H1 (cell line): ENCODE measurements around the gene SLC6A19. TPM values are rescaled to one million over a fixed set of nuclear protein-coding genes. Genes with fewer than 3 reads are reported as not detected.

Experiments used
- CTCF ChIA-PET: fragments of 300-600 bp; sonication (Branson Sonifier 250); formaldehyde crosslinking; loops from one replicate; lab custom pipeline; 2021; ENCODE audit not compliant: partially characterized antibody; lab: Charles Lee
- POLR2A ChIA-PET: fragments of 300-600 bp; sonication (Branson Sonifier 250); formaldehyde crosslinking; loops from one replicate; lab custom pipeline; 2021; ENCODE audit warnings: inconsistent platforms; ENCODE audit not compliant: partially characterized antibody; lab: Charles Lee
- DNase-seq, 2 experiments: peaks; one replicate each; pipeline versions ENCODE4 v3.0.0 to v3.0.0-alpha.2; 2010 to 2022; ENCODE audit warnings: low spot score in 2 of 2, low read depth in 1 of 2, mixed read lengths in 1 of 2
- FAIRE-seq: peaks from 2 replicates; lab custom pipeline; 2011; peaks lifted over from hg19 to GRCh38; lab: Jason Lieb, UNC
- H2AFZ ChIP-seq: 2 replicates; pipeline ENCODE4 v1.8.1; 2012; ENCODE audit warnings: low read length, inconsistent platforms
- H2AK5ac ChIP-seq: 2 replicates; pipeline ENCODE4 v1.6.1; 2013; ENCODE audit warnings: low read depth, low read length
- H2BK120ac ChIP-seq: replicated peaks from 2 replicates; pipeline ENCODE3; 2013; ENCODE audit warnings: low read depth, low read length, inconsistent platforms
- H2BK12ac ChIP-seq: 2 replicates; pipeline ENCODE4 v1.6.1; 2013; ENCODE audit warnings: low read depth, low read length
- H2BK15ac ChIP-seq: 2 replicates; pipeline ENCODE4 v1.6.1; 2013; ENCODE audit warnings: low read length
- H2BK20ac ChIP-seq: 2 replicates; pipeline ENCODE4 v1.6.1; 2013; ENCODE audit warnings: low read length
- H2BK5ac ChIP-seq: 2 replicates; pipeline ENCODE4 v1.6.1; 2013; ENCODE audit warnings: low read depth, low read length
- H3K14ac ChIP-seq: 2 replicates; pipeline ENCODE4 v1.6.1; 2013; ENCODE audit warnings: inconsistent platforms; ENCODE audit not compliant: insufficient read length
- H3K18ac ChIP-seq: 2 replicates; pipeline ENCODE4 v1.6.1; 2013; ENCODE audit warnings: low read length; ENCODE audit errors: extremely low read depth
- H3K23ac ChIP-seq: 2 replicates; pipeline ENCODE4 v1.6.1; 2013; ENCODE audit warnings: inconsistent platforms; ENCODE audit not compliant: insufficient read length
- H3K23me2 ChIP-seq: 2 replicates; pipeline ENCODE4 v1.6.1; 2013; ENCODE audit warnings: low read depth, low read length
- H3K27ac ChIP-seq: 2 replicates; pipeline ENCODE4 v1.6.1; 2011; ENCODE audit warnings: low read depth, low read length, inconsistent platforms
- H3K27me3 ChIP-seq, 4 experiments: replicated peaks in 1 of 4; 1 replicate in 1 of 4; 2 replicates in 3 of 4; pipeline versions ENCODE4 v1.6.1 to v1.8.1; 2011 to 2013; ENCODE audit warnings: low read length in 3 of 4, mild to moderate bottlenecking in 3 of 4, inconsistent platforms in 2 of 4, mixed read lengths in 2 of 4, moderate library complexity in 1 of 4; ENCODE audit not compliant: control insufficient read depth in 3 of 4, insufficient read depth in 3 of 4; ENCODE audit errors: extremely low read depth in 1 of 4
- H3K36me3 ChIP-seq, 4 experiments: 2 replicates each; pipeline versions ENCODE4 v1.6.1 to v1.8.1; 2011 to 2013; ENCODE audit warnings: mild to moderate bottlenecking in 4 of 4, low read length in 3 of 4, moderate library complexity in 2 of 4, control low read depth in 1 of 4, inconsistent platforms in 1 of 4; ENCODE audit not compliant: insufficient read depth in 4 of 4, control insufficient read depth in 2 of 4
- H3K4ac ChIP-seq: replicated peaks from 2 replicates; pipeline ENCODE3; 2013; ENCODE audit warnings: low read length, low read depth, mixed read lengths, inconsistent platforms; ENCODE audit not compliant: insufficient read length
- H3K4me1 ChIP-seq, 4 experiments: replicated peaks in 1 of 4; 1 replicate in 1 of 4; 2 replicates in 3 of 4; pipeline versions ENCODE4 v1.6.1 to v1.8.1; 2011 to 2013; ENCODE audit warnings: low read length in 3 of 4, inconsistent platforms in 2 of 4, mixed read lengths in 1 of 4; ENCODE audit not compliant: insufficient read depth in 4 of 4, control insufficient read depth in 3 of 4
- H3K4me2 ChIP-seq, 2 experiments: 2 replicates each; pipeline versions ENCODE4 v1.6.1 to v1.8.1; 2011 to 2013; ENCODE audit warnings: low read depth in 2 of 2, low read length in 2 of 2, control low read depth in 1 of 2, inconsistent platforms in 1 of 2, mild to moderate bottlenecking in 1 of 2; ENCODE audit not compliant: insufficient read depth in 1 of 2
- H3K4me3 ChIP-seq, 4 experiments: fragments of 200-600, 300-600 bp in 1 of 4; sonication (generic), shearing (Covaris generic), sonication (Bioruptor Twin) in 1 of 4; 2 replicates each; pipeline versions ENCODE4 v1.5.1 to v1.8.1; 2011 to 2016; ENCODE audit warnings: low read length in 4 of 4, low read depth in 3 of 4, control low read depth in 2 of 4, inconsistent platforms in 2 of 4, mild to moderate bottlenecking in 2 of 4, mixed read lengths in 1 of 4, moderate library complexity in 1 of 4; ENCODE audit not compliant: insufficient read depth in 2 of 4; ENCODE audit errors: extremely low read depth in 1 of 4
- H3K56ac ChIP-seq: replicated peaks from 2 replicates; pipeline ENCODE3; 2013; ENCODE audit warnings: low read depth, mild to moderate bottlenecking, mixed read lengths, low read length, inconsistent platforms; ENCODE audit not compliant: insufficient read length
- H3K79me1 ChIP-seq: 2 replicates; pipeline ENCODE4 v1.6.1; 2013; ENCODE audit warnings: low read depth, low read length, control low read depth
- H3K79me2 ChIP-seq, 2 experiments: 2 replicates each; pipeline versions ENCODE4 v1.6.1 to v1.8.1; 2012 to 2013; ENCODE audit warnings: low read length in 2 of 2, mild to moderate bottlenecking in 2 of 2, inconsistent platforms in 1 of 2; ENCODE audit not compliant: insufficient read depth in 2 of 2, control insufficient read depth in 1 of 2
- H3K9ac ChIP-seq, 4 experiments: replicated peaks in 1 of 4; 1 replicate in 1 of 4; 2 replicates in 3 of 4; pipeline versions ENCODE4 v1.6.1 to v1.8.1; 2011 to 2013; ENCODE audit warnings: low read depth in 3 of 4, low read length in 3 of 4, control low read depth in 2 of 4, mild to moderate bottlenecking in 2 of 4, moderate library complexity in 2 of 4, inconsistent platforms in 1 of 4; ENCODE audit errors: extremely low read depth in 1 of 4
- H3K9me3 ChIP-seq, 2 experiments: 2 replicates each; pipeline versions ENCODE4 v1.6.1 to v1.8.1; 2012 to 2013; ENCODE audit warnings: mild to moderate bottlenecking in 2 of 2, moderate library complexity in 2 of 2, control low read depth in 1 of 2, inconsistent platforms in 1 of 2, low read depth in 1 of 2, low read length in 1 of 2, mixed read lengths in 1 of 2; ENCODE audit not compliant: insufficient read depth in 2 of 2
- H4K20me1 ChIP-seq, 2 experiments: replicated peaks in 1 of 2; 2 replicates each; pipeline versions ENCODE3 to v1.8.1; 2011 to 2013; ENCODE audit warnings: inconsistent platforms in 2 of 2, low read length in 2 of 2, mild to moderate bottlenecking in 1 of 2; ENCODE audit not compliant: insufficient read depth in 2 of 2, control insufficient read depth in 1 of 2
- H4K5ac ChIP-seq: 2 replicates; pipeline ENCODE4 v1.6.1; 2013; ENCODE audit warnings: low read length, low read depth, mixed read lengths, inconsistent platforms; ENCODE audit not compliant: insufficient read length
- H4K8ac ChIP-seq: 2 replicates; pipeline ENCODE4 v1.8.0; 2013; ENCODE audit warnings: mild to moderate bottlenecking, moderate library complexity, low read length, inconsistent platforms; ENCODE audit not compliant: insufficient read depth; ENCODE audit errors: extremely low read depth
- H4K91ac ChIP-seq: replicated peaks from 2 replicates; pipeline ENCODE3; 2013; ENCODE audit warnings: low read length, mixed read lengths, inconsistent platforms; ENCODE audit not compliant: insufficient read length
- CBX8 ChIP-seq: fragments of 300-800, 300-1000 bp; sonication (generic); IDR thresholded peaks from 2 replicates; pipeline ENCODE4 v1.7.1; 2016; ENCODE audit warnings: low read depth, low read length, borderline replicate concordance
- CHD1 ChIP-seq: IDR thresholded peaks from 2 replicates; pipeline ENCODE4 v1.6.1; 2012; ENCODE audit warnings: low read depth, low read length, improper control_type of control experiment
- EGR1 ChIP-seq: IDR thresholded peaks from 2 replicates; pipeline ENCODE4 v1.6.1; 2011; ENCODE audit warnings: low read depth, low read length, borderline replicate concordance
- FOSL1 ChIP-seq: IDR thresholded peaks from 2 replicates; pipeline ENCODE4 v1.6.1; 2011; ENCODE audit warnings: mild to moderate bottlenecking, low read depth, low read length, moderate library complexity; ENCODE audit not compliant: insufficient read depth
- NANOG ChIP-seq: IDR thresholded peaks from 2 replicates; pipeline ENCODE4 v1.6.1; 2011; ENCODE audit warnings: low read length, low read depth, mild to moderate bottlenecking, inconsistent platforms; ENCODE audit not compliant: insufficient read depth, poor library complexity, severe bottlenecking
- RNF2 ChIP-seq: fragments of 200-900, 300-1000 bp; sonication (generic); IDR thresholded peaks from 2 replicates; pipeline ENCODE4 v1.7.1; 2016; ENCODE audit warnings: borderline replicate concordance, low read depth, mild to moderate bottlenecking, antibody characterized with exemption, low read length; ENCODE audit not compliant: poor library complexity, severe bottlenecking; ENCODE audit errors: missing control alignments
- RXRA ChIP-seq: IDR thresholded peaks from 2 replicates; pipeline ENCODE4 v1.6.1; 2011; ENCODE audit warnings: low read depth, mild to moderate bottlenecking, low read length, moderate library complexity; ENCODE audit not compliant: insufficient read depth
- SIRT6 ChIP-seq: IDR thresholded peaks from one replicate; pipeline ENCODE4 v1.7.1; 2012; ENCODE audit warnings: low read length, inconsistent platforms
- SUZ12 ChIP-seq: fragments of 200-600 bp; sonication (generic); IDR thresholded peaks from 2 replicates; pipeline ENCODE4 v1.6.1; 2012; ENCODE audit warnings: mild to moderate bottlenecking, inconsistent platforms, low read length, moderate library complexity, mixed read lengths
- TAF7 ChIP-seq: optimal IDR thresholded peaks from 2 replicates; pipeline ENCODE3; 2011; ENCODE audit warnings: low read depth, mild to moderate bottlenecking, inconsistent platforms, low read length, moderate library complexity, borderline replicate concordance
- TBP ChIP-seq: IDR thresholded peaks from 2 replicates; pipeline ENCODE4 v1.6.1; 2011; ENCODE audit warnings: low read depth, low read length, improper control_type of control experiment
- YY1 ChIP-seq: IDR thresholded peaks from 2 replicates; pipeline ENCODE4 v1.6.1; 2011; ENCODE audit warnings: low read depth, mild to moderate bottlenecking, low read length
- WGBS, 2 experiments: shearing (Covaris generic) in 1 of 2; methylation state at CpG; one replicate each; pipeline versions ENCODE4 v1.1.6 to v1.1.7; 2013 to 2015; ENCODE audit warnings: low lambda C conversion rate in 2 of 2, mixed read lengths in 2 of 2, inconsistent platforms in 1 of 2, low coverage in 1 of 2, missing lambda C conversion rate in 1 of 2; ENCODE audit not compliant: insufficient replicate concordance in 2 of 2, insufficient coverage in 1 of 2, insufficient read length in 1 of 2; ENCODE audit errors: extremely low coverage in 1 of 2, missing lambda C conversion rate in 1 of 2; 5-methylcytosine and 5-hydroxymethylcytosine counted together
- polyA plus RNA-seq, 7 experiments: library from polyadenylated mRNA; depleted of rRNA in 3 of 7; stranded (reverse) in 5 of 7; unstranded in 2 of 7; fragments of >200 nt in 5 of 7; fragments of 200-250 nt in 2 of 7; gene quantifications; 1 replicate in 5 of 7; 2 replicates in 1 of 7; 4 replicates in 1 of 7; pipeline versions ENCODE4 v1.2.1 to v1.2.3, GENCODE V29; 2011 to 2013; ENCODE audit warnings: missing spikeins in 2 of 7, mixed read lengths in 2 of 7
- total RNA-seq: library from RNA; stranded (reverse); fragmentation: NEBNext Ultra II Directional; extraction: Animal tissue kit (Norgen Biotek cat#: 25700); gene quantifications from 2 replicates; pipeline ENCODE4 v1.2.1, GENCODE V29; 2021

SLC6A19 gene
- total and polyA plus RNA-seq, 2 of the 8 experiments (the other 6 are each of a cell fraction or from before 2014, with no cell fraction given): 0.02 TPM; not detected in 1

DNA sequence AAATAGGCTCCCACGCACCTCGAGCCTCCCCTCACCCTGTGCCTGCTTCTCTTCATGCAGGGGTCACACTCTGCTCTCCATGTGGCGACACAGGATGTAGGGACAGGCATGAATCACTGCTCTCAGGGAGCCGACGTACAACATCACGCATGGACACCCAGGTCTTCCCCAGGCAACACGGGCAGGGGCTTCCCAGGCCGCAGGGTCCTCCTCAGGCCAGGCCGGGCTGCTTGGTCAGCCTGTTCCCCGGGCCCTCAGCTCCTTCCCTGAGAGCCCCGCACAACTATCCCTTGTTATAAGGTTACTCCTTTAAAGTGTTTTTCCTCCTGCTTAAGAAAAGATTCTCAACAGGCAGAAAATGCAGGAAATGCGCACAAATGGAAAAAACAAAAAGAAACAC, 24.8 kb downstream of the SLC6A19 start:
- no peaks in the 10 kb centered on the region; a peak in 1 of 7 replicates for H3K27me3 ChIP-seq
- no peak overlapping the region for H2BK20ac ChIP-seq
- DNase-seq (no peak), FAIRE-seq (no peak)
- TF ChIP-seq SUZ12: no peak
- TF ChIP-seq RXRA: no peak
- TF ChIP-seq TAF7: no peak
- TF ChIP-seq TBP: no peak
- no peak for TF ChIP-seq CHD1
- no peak for TF ChIP-seq SIRT6
- TF ChIP-seq RNF2: no peak
- no peak for TF ChIP-seq EGR1
- no peak for TF ChIP-seq NANOG
- TF ChIP-seq CBX8: no peak
- TF ChIP-seq FOSL1: no peak
- TF ChIP-seq YY1: no peak
- H4K8ac ChIP-seq: no peak overlapping the region; the same call in 1 of the 2 replicates
- no peaks in the 10 kb centered on the region for H3K79me1 ChIP-seq
- no peak overlapping the region for H3K4me2 ChIP-seq
- H3K56ac ChIP-seq: no peak overlapping the region
- no peak overlapping the region for H2BK15ac ChIP-seq
- no peaks in the 10 kb centered on the region for H3K36me3 ChIP-seq
- H3K9ac ChIP-seq: no peak overlapping the region
- no peak overlapping the region for H2BK12ac ChIP-seq
- no peaks in the 10 kb centered on the region for H3K79me2 ChIP-seq
- no peak overlapping the region for H3K27ac ChIP-seq
- peaks cover 0 to 5% (median 1%) of the 10 kb centered on the region in 4 experiments; a peak in 3 of 7 replicates for H3K4me1 ChIP-seq
- H3K9me3 ChIP-seq: peaks cover 0 to 4% of the 10 kb centered on the region in 2 experiments; a peak in 1 of 4 replicates
- H2BK5ac ChIP-seq: no peak overlapping the region
- H3K18ac ChIP-seq: no peak overlapping the region
- H4K5ac ChIP-seq: no peak overlapping the region
- H3K23me2 ChIP-seq: peaks cover 6% of the 10 kb centered on the region; the same call in 1 of the 2 replicates
- no peak overlapping the region for H4K91ac ChIP-seq
- H4K20me1 ChIP-seq: peaks cover 0 to 5% of the 10 kb centered on the region in 2 experiments
- H2AK5ac ChIP-seq: no peak overlapping the region
- POLR2A ChIA-PET: no interaction called here
- no peak overlapping the region for H3K23ac ChIP-seq
- CTCF ChIA-PET: interaction anchor here (1.2 kb wide), 1 partner anchor 22 kb away, joined by 3 read pairs; no protein-coding TSS in a partner anchor
- 88% methylated on average over 12 of the region's 12 CpGs; no CpG with 5 or more reads in 1 of the 2 experiments for WGBS, 2 experiments
- no peak overlapping the region for H3K4ac ChIP-seq
- H3K14ac ChIP-seq: no peak overlapping the region
- H3K4me3 ChIP-seq: no peak overlapping the region
- no peak overlapping the region for H2BK120ac ChIP-seq
- no peak overlapping the region for H2AFZ ChIP-seq
